HepG2 (cell line): Measurements from ENCODE around the gene DBN1. TPM values are rescaled to one million over a fixed set of nuclear protein-coding genes. Genes with fewer than 3 reads are reported as not detected.

ENCODE experiments used
- FOXJ3 ChIP-seq: sonication (generic); formaldehyde crosslinking; IDR thresholded peaks from 2 replicates; pipeline ENCODE4 v1.4.0; 2020; ENCODE audit warnings: missing genetic modification reagents, mild to moderate bottlenecking, borderline replicate concordance
- GATAD1 ChIP-seq: IDR thresholded peaks from 2 replicates; pipeline ENCODE4 v1.6.1; 2016; ENCODE audit warnings: missing genetic modification reagents, missing compliant biosample characterization
- HMGA1 ChIP-seq: sonication (generic); formaldehyde crosslinking; conservative IDR thresholded peaks from 2 replicates; pipeline ENCODE4 v1.4.0; 2020; ENCODE audit warnings: missing genetic modification reagents
- KDM4B ChIP-seq: sonication (generic); formaldehyde crosslinking; IDR thresholded peaks from 2 replicates; pipeline ENCODE4 v1.4.0; 2020; ENCODE audit warnings: missing genetic modification reagents
- KDM6A ChIP-seq: IDR thresholded peaks from 2 replicates; pipeline ENCODE4 v1.6.1; 2016; ENCODE audit warnings: low read depth
- KLF13 ChIP-seq: sonication (generic); formaldehyde crosslinking; IDR thresholded peaks from 2 replicates; pipeline ENCODE4 v1.4.0; 2020; ENCODE audit warnings: mild to moderate bottlenecking, missing genetic modification reagents
- PRDM10 ChIP-seq: sonication (generic); formaldehyde crosslinking; IDR thresholded peaks from 2 replicates; pipeline ENCODE4 v1.4.0; 2020; ENCODE audit warnings: low read depth, missing genetic modification reagents
- RAD51 ChIP-seq: fragments of 450-650 bp; IDR thresholded peaks from 2 replicates; pipeline ENCODE4 v1.6.1; 2016; ENCODE audit warnings: borderline replicate concordance
- RERE ChIP-seq: IDR thresholded peaks from 2 replicates; pipeline ENCODE4 v1.6.1; 2016; ENCODE audit warnings: low read depth, missing genetic modification reagents, missing compliant biosample characterization
- RFXANK ChIP-seq: IDR thresholded peaks from 2 replicates; pipeline ENCODE4 v1.6.1; 2016
- SETDB1 ChIP-seq: sonication (generic); formaldehyde crosslinking; IDR thresholded peaks from 2 replicates; pipeline ENCODE4 v1.5.1; 2020; ENCODE audit warnings: missing genetic modification reagents, mild to moderate bottlenecking, borderline replicate concordance
- SIX1 ChIP-seq: sonication (generic); formaldehyde crosslinking; IDR thresholded peaks from 2 replicates; pipeline ENCODE4 v1.4.0; 2020; ENCODE audit warnings: missing genetic modification reagents, borderline replicate concordance
- SSRP1 ChIP-seq: IDR thresholded peaks from 2 replicates; pipeline ENCODE4 v1.6.1; 2016; ENCODE audit warnings: control low read depth
- ZMYM4 ChIP-seq: sonication (generic); formaldehyde crosslinking; IDR thresholded peaks from 2 replicates; pipeline ENCODE4 v1.8.1; 2023; ENCODE audit warnings: mild to moderate bottlenecking, missing genetic modification reagents
- ZNF292 ChIP-seq: sonication (generic); formaldehyde crosslinking; IDR thresholded peaks from 2 replicates; pipeline ENCODE4 v1.8.1; 2022; ENCODE audit warnings: mild to moderate bottlenecking, low read depth, missing genetic modification reagents, borderline replicate concordance
- ZNF44 ChIP-seq: sonication (generic); formaldehyde crosslinking; IDR thresholded peaks from 2 replicates; pipeline ENCODE4 v1.5.1; 2020; ENCODE audit warnings: mild to moderate bottlenecking, missing genetic modification reagents
- ZNF570 ChIP-seq: sonication (generic); formaldehyde crosslinking; IDR thresholded peaks from 2 replicates; pipeline ENCODE4 v1.4.0; 2020; ENCODE audit warnings: mild to moderate bottlenecking, missing genetic modification reagents, borderline replicate concordance
- ZUFSP ChIP-seq: sonication (generic); formaldehyde crosslinking; IDR thresholded peaks from 2 replicates; pipeline ENCODE4 v1.9.0; 2021; ENCODE audit warnings: missing genetic modification reagents, mild to moderate bottlenecking, borderline replicate concordance
- polyA plus RNA-seq, 8 experiments: library from polyadenylated mRNA; depleted of rRNA in 3 of 8; stranded (reverse) in 7 of 8; unstranded in 1 of 8; fragments of >200 nt; fragmentation: Illumina TruSeq in 4 of 8; extraction: Trizol in 4 of 8; gene quantifications; 2 replicates each; pipeline versions ENCODE4 v1.2.1 to v1.2.3, GENCODE V29; 2011 to 2016; ENCODE audit warnings: low read depth in 4 of 8, missing spikeins in 1 of 8, mixed read lengths in 1 of 8; ENCODE audit not compliant: insufficient read depth in 1 of 8
- total RNA-seq, 5 experiments: library from RNA; depleted of rRNA; stranded (reverse); fragments of >200 nt; fragmentation: Illumina TruSeq; extraction: Trizol; gene quantifications; 2 replicates each; pipeline ENCODE4 v1.2.3, GENCODE V29; 2016; ENCODE audit warnings: low read depth in 1 of 5

DBN1 gene
- total and polyA plus RNA-seq, 2 of the 13 experiments (the other 11 are each of a cell fraction or from before 2014, with no cell fraction given), result 27.0 to 37.3 TPM

GRCh38 chr5:177516601-177517568, 43.5 kb upstream of the DBN1 start, which contains the start of gene DDX41 (continued):
- TF ChIP-seq FOXJ3 (CRISPR knock-in tag) (0 out of 2 replicates have a peak, but pooled peaks have one; percentile 56), ZNF292 (CRISPR knock-in tag) (no peak), RFXANK (peak; percentile 94), GATAD1 (CRISPR knock-in tag) (peak; percentile 100), ZNF44 (CRISPR knock-in tag) (no peak; the same call in 1 of the 2 replicates), SETDB1 (no peak), ZNF570 (CRISPR knock-in tag) (no peak; the same call in 1 of the 2 replicates), SIX1 (CRISPR knock-in tag) (peak; percentile 83), ZMYM4 (peak; percentile 93), KDM4B (CRISPR knock-in tag) (peak; percentile 68), ZUFSP (no peak), SSRP1 (CRISPR knock-in tag) (peak; percentile 67; the same call in 1 of the 2 replicates), KDM6A (CRISPR knock-in tag) (no peak), KLF13 (CRISPR knock-in tag) (peak; percentile 80; the same call in 1 of the 2 replicates), PRDM10 (CRISPR knock-in tag) (peak; percentile 92), RERE (peak; percentile 54; the same call in 1 of the 2 replicates), RAD51 (no peak), HMGA1 (no peak)
